ENCODE data around the gene IGSF6. TPM values are rescaled to one million over a fixed set of nuclear protein-coding genes. Genes with fewer than 3 reads are reported as not detected.

The IGSF6 gene
- total and polyA plus RNA-seq, 2 of the 13 experiments (the other 11 are each of a cell fraction or from before 2014, with no cell fraction given) = not detected

GRCh38 chr16:21626659-21627277 is 25.6 kb downstream of the IGSF6 start (continued):
- no peak for TF ChIP-seq XBP1 (CRISPR knock-in tag; IDR thresholded peaks at IDR 0.05)
- peak; percentile 73; the same call in 1 of the 2 replicates for TF ChIP-seq CBX5 (CRISPR knock-in tag; IDR thresholded peaks at IDR 0.05; ENCODE audit: borderline replicate concordance)
- TF ChIP-seq ZNF333 (CRISPR knock-in tag; IDR thresholded peaks at IDR 0.05; ENCODE audit: borderline replicate concordance) = no peak
- no peak for TF ChIP-seq CEBPZ (IDR thresholded peaks at IDR 0.05; ENCODE audit: low read length)
- no peak for TF ChIP-seq DNMT1 (CRISPR knock-in tag; IDR thresholded peaks at IDR 0.05)
- no peak for TF ChIP-seq ZNF44 (CRISPR knock-in tag; IDR thresholded peaks at IDR 0.05)
- TF ChIP-seq MYNN (CRISPR knock-in tag; IDR thresholded peaks at IDR 0.05; ENCODE audit: low read depth) = no peak
- peak; percentile 84 for TF ChIP-seq TCF7 (IDR thresholded peaks at IDR 0.05; ENCODE audit: low read depth)
- no peak for TF ChIP-seq FOXA1 (IDR thresholded peaks at IDR 0.05)
- peak; percentile 47 for TF ChIP-seq FOXA1 (CRISPR knock-in tag; IDR thresholded peaks at IDR 0.05)
- TF ChIP-seq ZNF12 (CRISPR knock-in tag; IDR thresholded peaks at IDR 0.05) = 0 out of 2 replicates have a peak, but pooled peaks have one; percentile 30
- no peak for TF ChIP-seq NPAS2 (CRISPR knock-in tag; IDR thresholded peaks at IDR 0.05; ENCODE audit: borderline replicate concordance)
- peak; percentile 84; the same call in 1 of the 2 replicates for TF ChIP-seq ETV5 (CRISPR knock-in tag; IDR thresholded peaks at IDR 0.05; ENCODE audit: borderline replicate concordance)
- no peak for TF ChIP-seq ATF7 (IDR thresholded peaks at IDR 0.05)
- no peak for TF ChIP-seq ATF7 (CRISPR knock-in tag; IDR thresholded peaks at IDR 0.05)
- 0 out of 2 replicates have a peak, but pooled peaks have one; percentile 22 for TF ChIP-seq FOXK1 (CRISPR knock-in tag; IDR thresholded peaks at IDR 0.05; ENCODE audit: borderline replicate concordance, low read depth)
- TF ChIP-seq CEBPG (CRISPR knock-in tag; IDR thresholded peaks at IDR 0.05) = peak; percentile 79
- TF ChIP-seq KDM2A (CRISPR knock-in tag; IDR thresholded peaks at IDR 0.05; ENCODE audit: borderline replicate concordance, low read depth) = 0 out of 2 replicates have a peak, but pooled peaks have one; percentile 21
- TF ChIP-seq SSRP1 (CRISPR knock-in tag; IDR thresholded peaks at IDR 0.05) = no peak
- TF ChIP-seq NFKBIZ (CRISPR knock-in tag; IDR thresholded peaks at IDR 0.05) = peak; percentile 41; the same call in 1 of the 2 replicates
- peak; percentile 37; the same call in 1 of the 2 replicates for TF ChIP-seq SOX5 (CRISPR knock-in tag; IDR thresholded peaks at IDR 0.05; ENCODE audit: borderline replicate concordance)
- peak; percentile 61; the same call in 1 of the 2 replicates for TF ChIP-seq NFE2 (CRISPR knock-in tag; IDR thresholded peaks at IDR 0.05)
- TF ChIP-seq HCFC1 (IDR thresholded peaks at IDR 0.05; ENCODE audit: low read depth, low read length) = no peak
- 0 out of 2 replicates have a peak, but pooled peaks have one; percentile 64 for TF ChIP-seq ZNF614 (CRISPR knock-in tag; IDR thresholded peaks at IDR 0.05; ENCODE audit: borderline replicate concordance)
